AG04450 (cell line): Measurements from ENCODE around the gene C19orf12. TPM values are rescaled to one million over a fixed set of nuclear protein-coding genes. Genes with fewer than 3 reads are reported as not detected.

Experiments
- CTCF ChIA-PET: fragments of 300-600, 350-600 bp; formaldehyde crosslinking; extraction: SDS; loops from one replicate; lab custom pipeline; 2022; ENCODE audit warnings: antibody characterized with exemption, inconsistent platforms; lab: Charles Lee
- POLR2A ChIA-PET: fragments of 350-600 bp; formaldehyde crosslinking; extraction: SDS; loops from one replicate; lab custom pipeline; 2021; ENCODE audit warnings: antibody characterized with exemption, inconsistent platforms; lab: Yijun Ruan, JAX
- DNase-seq: peaks from one replicate; pipeline ENCODE4 v3.0.0-alpha.2; 2011; ENCODE audit warnings: low read depth, low spot score
- H3K27ac ChIP-seq: one replicate; pipeline ENCODE4 v1.5.1; 2012; ENCODE audit warnings: low read depth, low read length, control low read depth
- H3K27me3 ChIP-seq: one replicate; pipeline ENCODE4 v1.6.0; 2012; ENCODE audit warnings: low read length; ENCODE audit not compliant: control insufficient read depth, insufficient read depth
- H3K4me3 ChIP-seq: 2 replicates; pipeline ENCODE4 v1.5.1; 2011; ENCODE audit warnings: mild to moderate bottlenecking, low read depth, low read length, control low read depth
- H3K9me3 ChIP-seq: 2 replicates; pipeline ENCODE4 v1.5.1; 2012; ENCODE audit warnings: low read length; ENCODE audit not compliant: control insufficient read depth, insufficient read depth
- CTCF ChIP-seq: IDR thresholded peaks from 2 replicates; pipeline ENCODE4 v1.5.1; 2011; ENCODE audit warnings: low read depth, low read length, control low read depth, inconsistent platforms
- polyA plus RNA-seq: library from polyadenylated mRNA; depleted of rRNA; stranded (reverse); fragments of >200 nt; gene quantifications from 2 replicates; pipeline ENCODE4 v1.2.3, GENCODE V29; 2011

C19orf12 gene
- polyA plus RNA-seq, 1 experiment: 27.9 TPM

- no peak for TF ChIP-seq CTCF
- ChIA-PET POLR2A (no interaction called here), CTCF (no interaction called here)
- Histone ChIP-seq H3K27ac (no peak overlapping the region), H3K9me3 (no peaks in the 10 kb centered on the region), H3K27me3 (peaks cover 2% of the 10 kb centered on the region), H3K4me3 (no peak overlapping the region)
- no peak for DNase-seq
Measured at GRCh38 chr19:29753190-29753933, 38.3 kb upstream of the C19orf12 start.

- H3K27ac ChIP-seq: no peak overlapping the region
- no peak for TF ChIP-seq CTCF
- no peak for DNase-seq
- ChIA-PET POLR2A (no interaction called here), CTCF (interaction anchor here (1.2 kb wide), 1 partner anchor 36 kb away, joined by 3 read pairs; no protein-coding TSS in a partner anchor)
- H3K9me3 ChIP-seq: no peaks in the 10 kb centered on the region
- H3K27me3 ChIP-seq: peaks cover 2% of the 10 kb centered on the region
- H3K4me3 ChIP-seq: no peak overlapping the region
Measured at GRCh38 chr19:29752450-29753025, 37.5 kb upstream of the C19orf12 start.

- H3K9me3 ChIP-seq: no peaks in the 10 kb centered on the region
- POLR2A ChIA-PET: no interaction called here
- DNase-seq: no peak
- CTCF ChIA-PET: interaction anchor here (1.2 kb wide), 1 partner anchor 35 kb away, joined by 3 read pairs; no protein-coding TSS in a partner anchor
- no peak overlapping the region for H3K27ac ChIP-seq
- no peak overlapping the region for H3K4me3 ChIP-seq
- TF ChIP-seq CTCF: no peak
- peaks cover 2% of the 10 kb centered on the region for H3K27me3 ChIP-seq
Measured at GRCh38 chr19:29751932-29752331, 36.9 kb upstream of the C19orf12 start.

DNA sequence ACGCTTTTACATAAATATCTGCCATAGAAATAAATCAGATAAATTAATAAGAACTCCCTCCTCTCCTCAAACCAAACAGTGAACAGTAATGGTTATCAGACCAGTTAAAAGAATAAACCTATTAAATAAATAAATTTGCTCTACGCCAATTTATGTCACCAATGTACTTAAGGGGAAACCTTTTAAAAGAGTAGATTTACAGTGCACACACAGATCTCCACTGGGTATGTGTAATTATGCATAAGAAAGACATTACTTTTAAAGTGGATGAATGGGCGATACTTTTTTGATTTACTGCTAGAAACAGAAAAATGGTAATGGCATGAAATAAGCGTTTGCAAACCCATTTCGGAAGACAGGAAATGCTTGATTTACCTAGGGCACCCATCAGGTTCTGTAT lies 34.9 kb upstream of the C19orf12 start:
- Histone ChIP-seq H3K9me3 (no peaks in the 10 kb centered on the region; the same call in 1 of the 2 replicates), H3K4me3 (no peak overlapping the region), H3K27me3 (peaks cover 2% of the 10 kb centered on the region), H3K27ac (no peak overlapping the region)
- no peak for TF ChIP-seq CTCF
- DNase-seq: no peak
- ChIA-PET POLR2A (no interaction called here), CTCF (interaction anchor here (1.3 kb wide), 1 partner anchor 33 kb away, joined by 4 read pairs; no protein-coding TSS in a partner anchor)
